HG03520 (cell line): ENCODE measurements around the gene CALR3.
A peak's percentile ranks its signal among the peaks of the same experiment; 100 is the strongest.
"Not testable (repeated sequence)": the region's sequence is repeated elsewhere in the genome, so short reads cannot be mapped to it uniquely, and the experiment has no call there.

Source experiments
- ATAC-seq: cut with Tn5 transposase; IDR thresholded peaks from one replicate; pipeline ENCODE4 v1.9.1; 2021; ENCODE audit warnings: mild to moderate bottlenecking, moderate library complexity; ENCODE audit not compliant: unreplicated experiment

The CALR3 gene, protein sequence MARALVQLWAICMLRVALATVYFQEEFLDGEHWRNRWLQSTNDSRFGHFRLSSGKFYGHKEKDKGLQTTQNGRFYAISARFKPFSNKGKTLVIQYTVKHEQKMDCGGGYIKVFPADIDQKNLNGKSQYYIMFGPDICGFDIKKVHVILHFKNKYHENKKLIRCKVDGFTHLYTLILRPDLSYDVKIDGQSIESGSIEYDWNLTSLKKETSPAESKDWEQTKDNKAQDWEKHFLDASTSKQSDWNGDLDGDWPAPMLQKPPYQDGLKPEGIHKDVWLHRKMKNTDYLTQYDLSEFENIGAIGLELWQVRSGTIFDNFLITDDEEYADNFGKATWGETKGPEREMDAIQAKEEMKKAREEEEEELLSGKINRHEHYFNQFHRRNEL

DNA sequence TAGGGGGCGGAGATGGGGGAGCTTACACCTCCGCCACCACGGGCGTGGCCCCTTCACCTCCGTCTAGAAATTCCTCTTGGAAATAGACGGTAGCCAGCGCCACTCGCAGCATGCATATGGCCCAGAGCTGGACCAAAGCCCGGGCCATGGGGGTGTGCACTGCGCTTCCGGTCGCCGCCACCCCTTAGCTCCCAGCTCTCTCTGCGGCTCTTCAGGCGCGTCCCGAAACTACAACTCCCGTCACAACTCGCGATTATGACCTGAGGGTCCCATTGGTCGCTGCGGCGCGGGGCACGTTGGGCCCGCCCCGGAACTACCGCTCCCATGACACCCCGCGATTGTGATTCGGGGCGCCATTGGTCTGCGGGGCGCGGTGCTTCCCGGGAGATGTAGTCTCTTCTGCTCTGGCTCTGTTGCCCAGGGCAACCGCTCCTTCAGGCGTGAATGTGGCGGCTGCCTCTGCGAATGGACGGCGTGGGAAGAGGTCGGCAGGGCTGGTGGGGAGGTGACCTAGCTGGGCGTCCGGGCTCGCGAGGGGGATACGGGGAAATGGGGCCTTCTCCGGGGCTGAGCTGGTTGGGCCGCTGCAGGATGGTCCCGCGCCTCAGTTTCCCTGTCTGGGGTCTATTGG lies at the start of gene CALR3, which contains the start of gene C19orf44:
CALR3 (minus strand) TSS at position 186 of the 631 bp plus-strand sequence; CDS start at position 148, 38 bp downstream.
C19orf44 (plus strand) TSS at position 413 of the 631 bp plus-strand sequence. CDS start 4,399 bp downstream, outside the sequence.
- peak; percentile 92 for ATAC-seq

- ATAC-seq = no peak
These were observed 48.7 kb upstream of the CALR3 start for GRCh38 chr19:16544473-16545231.

DNA sequence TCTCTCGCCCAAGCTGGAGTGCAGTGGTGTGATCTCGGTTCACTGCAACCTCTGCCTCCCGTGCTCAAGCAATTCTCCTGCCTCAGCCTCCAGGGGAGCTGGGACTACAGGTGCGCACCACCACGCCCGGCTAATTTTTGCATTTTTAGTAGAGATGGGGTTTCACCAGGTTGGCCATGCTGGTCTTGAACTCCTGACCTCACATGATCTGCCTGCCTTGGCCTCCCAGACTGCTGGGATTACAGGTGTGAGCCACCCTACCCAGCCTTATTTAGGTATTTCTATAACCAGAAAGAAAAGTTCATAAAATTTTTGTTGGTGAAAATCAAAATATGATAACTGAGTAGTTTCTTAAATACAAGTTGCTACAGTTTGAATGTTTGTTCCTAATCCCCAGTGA lies 47.8 kb upstream of the CALR3 start:
- ATAC-seq = not testable (repeated sequence)

- no peak for ATAC-seq
These were observed 47.0 kb upstream of the CALR3 start for GRCh38 chr19:16542910-16543472.

- peak; percentile 69 for ATAC-seq
These were observed 46.3 kb upstream of the CALR3 start, which contains the start of gene CHERP for GRCh38 chr19:16542045-16542909. Gene CHERP (minus strand): TSS chr19:16542437. CDS start chr19:16542378, 59 bp downstream.

GRCh38 chr19:16541526-16542044 lies 45.6 kb upstream of the CALR3 start:
- no peak for ATAC-seq

- no peak for ATAC-seq
These were observed 45.0 kb upstream of the CALR3 start for GRCh38 chr19:16540948-16541347.

GRCh38 chr19:16537111-16537510 lies 41.1 kb upstream of the CALR3 start:
- no peak for ATAC-seq

GRCh38 chr19:16536130-16536529 lies 40.2 kb upstream of the CALR3 start:
- ATAC-seq = no peak

DNA sequence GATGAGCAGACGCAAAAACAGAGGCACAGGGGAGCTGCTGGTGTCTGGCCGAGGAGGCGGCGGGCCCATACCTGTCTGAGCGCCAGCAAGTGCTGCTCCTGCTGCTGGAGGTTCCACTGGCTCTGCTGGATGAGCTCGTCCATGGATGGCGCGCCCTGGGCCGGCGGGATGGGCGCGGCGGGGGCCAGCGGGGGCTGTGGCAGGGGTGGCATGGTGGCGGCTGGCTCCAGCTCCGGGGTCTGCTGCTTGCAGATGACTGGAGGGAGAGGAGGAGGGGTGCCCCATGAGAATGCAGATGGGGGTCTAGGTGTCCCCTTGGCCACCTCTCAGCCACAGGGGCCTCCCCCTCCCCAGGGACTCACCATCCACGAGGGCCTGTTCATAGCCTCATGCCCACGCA lies 39.4 kb upstream of the CALR3 start:
- ATAC-seq = no peak

- ATAC-seq = no peak
These were observed 36.7 kb upstream of the CALR3 start for GRCh38 chr19:16532440-16533234.

DNA sequence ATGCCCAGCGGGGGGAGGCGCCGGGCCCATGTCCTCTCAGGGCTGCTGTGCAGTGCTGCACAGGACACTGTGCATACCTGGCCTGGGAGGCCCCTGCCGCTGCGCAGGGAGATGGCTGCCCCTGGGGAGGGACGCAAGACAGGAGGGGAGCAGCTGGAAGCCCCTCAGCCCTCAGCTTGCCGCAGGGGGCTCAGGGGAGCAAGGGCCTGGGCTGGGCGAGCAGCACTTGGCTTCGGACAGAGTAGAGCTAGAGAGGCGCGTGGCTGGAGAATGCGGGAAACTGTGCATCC lies 35.4 kb upstream of the CALR3 start:
- ATAC-seq = no peak

DNA sequence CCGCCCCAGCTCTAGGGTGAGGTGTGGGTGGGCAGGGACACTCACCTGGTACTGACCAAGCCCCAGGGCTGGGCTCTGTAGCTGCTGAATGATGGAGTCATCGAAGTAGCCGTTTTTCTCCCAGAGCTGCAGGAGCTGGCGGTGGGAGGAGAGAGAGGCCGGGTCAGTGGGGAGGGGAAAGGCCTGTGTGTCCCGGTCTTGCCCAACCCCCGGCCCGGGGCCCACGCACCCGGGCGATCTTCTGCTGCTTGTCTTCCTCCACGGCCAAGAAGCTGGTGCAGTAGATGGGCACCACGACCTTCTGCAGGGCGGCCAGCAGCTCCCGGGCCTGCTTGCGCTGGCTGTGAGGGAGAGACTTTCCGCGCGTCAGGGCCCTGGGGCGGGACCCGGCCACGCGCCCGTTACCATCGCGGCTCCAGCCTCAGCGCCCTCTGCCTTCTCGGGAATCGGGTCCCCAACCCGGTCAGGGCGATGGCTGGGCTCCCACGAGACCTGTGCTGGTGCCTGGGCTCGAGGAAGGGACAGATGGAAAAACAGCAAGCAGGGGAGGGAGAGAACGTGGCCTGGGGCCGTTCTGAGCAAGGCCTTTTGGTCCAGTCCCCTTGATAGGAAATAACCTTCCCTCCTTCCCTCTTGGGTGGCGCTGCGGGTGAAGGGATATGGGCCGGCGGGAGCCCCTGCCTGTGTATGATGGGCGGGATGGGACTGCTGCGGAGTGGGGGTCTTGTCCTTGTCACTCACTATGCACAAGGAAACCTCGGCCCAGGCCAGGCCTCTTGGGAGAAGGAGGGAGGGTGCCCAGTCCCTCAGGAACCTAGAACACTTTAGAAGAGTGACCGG lies 34.8 kb upstream of the CALR3 start:
- ATAC-seq = no peak

DNA sequence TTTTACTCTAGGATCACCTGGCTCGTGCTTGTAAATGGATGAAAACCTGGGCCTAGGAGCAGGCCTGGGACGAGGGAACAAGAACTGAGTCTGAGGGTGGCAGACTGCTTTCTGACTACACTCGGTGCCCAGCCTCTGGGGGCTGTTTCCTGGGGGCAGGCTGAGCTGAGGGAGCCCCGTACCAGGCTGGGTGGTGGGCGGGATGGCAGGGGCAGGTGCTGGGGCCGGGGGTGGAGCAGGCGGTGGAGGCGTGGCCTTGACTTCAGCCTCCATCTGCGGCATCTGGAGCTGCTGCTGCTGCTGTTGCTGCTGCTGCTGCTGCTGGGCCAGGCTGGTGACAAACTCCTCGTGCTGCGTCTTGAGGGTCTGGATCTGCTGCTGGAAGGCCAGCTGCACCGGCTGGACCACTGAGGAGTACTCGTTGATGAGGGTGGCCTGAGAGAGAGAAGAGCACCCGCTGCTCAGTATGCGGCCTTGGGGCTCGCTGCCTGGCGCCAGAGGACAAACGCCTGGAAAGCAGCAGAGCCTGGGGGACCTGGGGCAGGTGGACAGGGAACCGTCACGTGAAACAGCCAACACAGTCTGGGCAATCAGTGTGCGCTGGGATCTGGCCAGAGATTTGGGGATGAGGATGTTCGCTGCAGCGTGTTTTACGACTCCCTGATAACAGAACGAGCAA lies 33.6 kb upstream of the CALR3 start:
- ATAC-seq = no peak

- ATAC-seq = no peak
These were observed 32.1 kb upstream of the CALR3 start for GRCh38 chr19:16527971-16528521.

GRCh38 chr19:16527334-16527935 lies 31.5 kb upstream of the CALR3 start:
- ATAC-seq = no peak
